Natural killer cell (primary cell): Measurements from ENCODE around the gene STOML2. TPM values are rescaled to one million over a fixed set of nuclear protein-coding genes. Genes with fewer than 3 reads are reported as not detected.

ENCODE experiments used
- ATAC-seq, 3 donors: fragments of 150-1000 bp in 2 of 3; fragments of 200-7000 bp in 1 of 3; cut with Tn5 transposase; 1 replicate in 1 of 3; 2 replicates in 2 of 3; pipeline ENCODE4 v1.10.0; 2021; ENCODE audit warnings: mild to moderate bottlenecking in 2 of 3, moderate library complexity in 2 of 3
- DNase-seq, 2 donors: peaks; one replicate each; pipeline versions ENCODE4 v3.0.0 to v3.0.0-alpha.2; 2013 to 2021; ENCODE audit warnings: mixed read lengths in 1 of 2
- H3K27ac ChIP-seq: one replicate; pipeline ENCODE4 v1.5.1; 2013; ENCODE audit warnings: mild to moderate bottlenecking, low read length
- H3K27me3 ChIP-seq: one replicate; pipeline ENCODE4 v1.6.1; 2013; ENCODE audit warnings: low read length; ENCODE audit not compliant: control insufficient read depth, insufficient read depth
- H3K36me3 ChIP-seq: one replicate; pipeline ENCODE4 v1.6.1; 2013; ENCODE audit warnings: low read length; ENCODE audit not compliant: control insufficient read depth, insufficient read depth
- H3K4me1 ChIP-seq: one replicate; pipeline ENCODE4 v1.6.1; 2013; ENCODE audit warnings: low read length; ENCODE audit not compliant: control insufficient read depth, insufficient read depth
- H3K4me3 ChIP-seq: one replicate; pipeline ENCODE4 v1.5.1; 2013; ENCODE audit warnings: low read length
- H3K9me3 ChIP-seq: one replicate; pipeline ENCODE4 v1.6.1; 2013; ENCODE audit warnings: low read length; ENCODE audit not compliant: control insufficient read depth, insufficient read depth
- H3K27ac Mint-ChIP-seq, 2 donors: one replicate each; pipeline ENCODE4 v1.8.0; 2022; ENCODE audit warnings: mild to moderate bottlenecking in 2 of 2, mixed read lengths in 2 of 2, moderate library complexity in 1 of 2
- H3K27me3 Mint-ChIP-seq, 2 donors: one replicate each; pipeline ENCODE4 v1.8.0; 2022; ENCODE audit warnings: low read depth in 2 of 2, mixed read lengths in 2 of 2
- H3K36me3 Mint-ChIP-seq: one replicate; pipeline ENCODE4 v1.8.0; 2022; ENCODE audit warnings: mixed read lengths
- H3K4me1 Mint-ChIP-seq, 2 donors: one replicate each; pipeline ENCODE4 v1.8.0; 2022; ENCODE audit warnings: mixed read lengths in 2 of 2
- H3K4me3 Mint-ChIP-seq: one replicate; pipeline ENCODE4 v1.8.0; 2022; ENCODE audit warnings: mild to moderate bottlenecking, moderate library complexity, mixed read lengths
- H3K9me3 Mint-ChIP-seq, 2 donors: one replicate each; pipeline ENCODE4 v1.8.0; 2022; ENCODE audit warnings: mixed read lengths in 2 of 2
- WGBS: methylation state at CpG from one replicate; pipeline ENCODE4 v1.1.7; 2013; ENCODE audit warnings: missing lambda C conversion rate; ENCODE audit not compliant: insufficient coverage; 5-methylcytosine and 5-hydroxymethylcytosine counted together
- intact Hi-C: fragments of 100-400 bp; cut with micrococcal nuclease; formaldehyde crosslinking; loops from one replicate; pipeline ENCODE4 v1.14.2; 2022
- total RNA-seq, 4 donors: library from RNA; stranded (reverse); fragments of 120-200 nt in 1 of 4; gene quantifications; one replicate each; pipeline versions ENCODE4 v1.2.3 to v1.2.4, GENCODE V29; 2013 to 2022
- TF ChIP-seq, protein P1 (sequence below): fragments of 200-600 bp; IDR thresholded peaks from one replicate; pipeline ENCODE4 v1.8.0; 2022; ENCODE audit warnings: antibody characterized with exemption

The STOML2 gene
- total RNA-seq, 3 donors from 2014 or later (not counting 1 experiment from before 2014, with no cell fraction given): 41.4 to 43.9 (median 41.6) TPM

DNA sequence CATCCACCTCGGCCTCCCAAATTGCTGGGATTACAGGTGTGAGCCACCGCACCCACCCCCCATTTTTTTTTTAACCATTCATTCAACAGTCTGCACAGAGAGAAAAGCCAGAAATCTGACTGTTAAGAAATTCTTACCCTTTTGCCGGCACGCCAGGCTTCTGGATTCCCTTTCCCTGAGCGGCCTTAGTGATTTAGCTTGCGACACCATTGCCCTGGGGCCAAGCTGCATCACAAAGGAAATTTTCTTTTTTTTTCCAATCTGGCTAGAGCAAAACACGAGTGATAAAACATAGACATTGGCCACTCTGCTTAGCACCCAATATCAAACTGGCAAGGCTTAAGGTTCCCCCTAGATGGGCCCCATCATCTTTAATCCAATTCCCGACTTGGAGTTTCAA lies 33.9 kb upstream of the STOML2 start:
- intact Hi-C loops: no loop called here
- DNase-seq (no peak), ATAC-seq (no peak)
- Histone ChIP-seq H3K27ac (no peak overlapping the region), H3K9me3 (peaks cover 5% of the 10 kb centered on the region), H3K4me3 (no peak overlapping the region), H3K27me3 (no peaks in the 10 kb centered on the region), H3K4me1 (no peaks in the 10 kb centered on the region), H3K36me3 (no peaks in the 10 kb centered on the region)
- no peaks in the 10 kb centered on the region for H3K36me3 Mint-ChIP-seq
- H3K27ac Mint-ChIP-seq: no peak overlapping the region
- peaks cover 9 to 14% of the 10 kb centered on the region in 2 donors for H3K27me3 Mint-ChIP-seq
- no peak overlapping the region for H3K4me3 Mint-ChIP-seq
- TF ChIP-seq, protein P1, sequence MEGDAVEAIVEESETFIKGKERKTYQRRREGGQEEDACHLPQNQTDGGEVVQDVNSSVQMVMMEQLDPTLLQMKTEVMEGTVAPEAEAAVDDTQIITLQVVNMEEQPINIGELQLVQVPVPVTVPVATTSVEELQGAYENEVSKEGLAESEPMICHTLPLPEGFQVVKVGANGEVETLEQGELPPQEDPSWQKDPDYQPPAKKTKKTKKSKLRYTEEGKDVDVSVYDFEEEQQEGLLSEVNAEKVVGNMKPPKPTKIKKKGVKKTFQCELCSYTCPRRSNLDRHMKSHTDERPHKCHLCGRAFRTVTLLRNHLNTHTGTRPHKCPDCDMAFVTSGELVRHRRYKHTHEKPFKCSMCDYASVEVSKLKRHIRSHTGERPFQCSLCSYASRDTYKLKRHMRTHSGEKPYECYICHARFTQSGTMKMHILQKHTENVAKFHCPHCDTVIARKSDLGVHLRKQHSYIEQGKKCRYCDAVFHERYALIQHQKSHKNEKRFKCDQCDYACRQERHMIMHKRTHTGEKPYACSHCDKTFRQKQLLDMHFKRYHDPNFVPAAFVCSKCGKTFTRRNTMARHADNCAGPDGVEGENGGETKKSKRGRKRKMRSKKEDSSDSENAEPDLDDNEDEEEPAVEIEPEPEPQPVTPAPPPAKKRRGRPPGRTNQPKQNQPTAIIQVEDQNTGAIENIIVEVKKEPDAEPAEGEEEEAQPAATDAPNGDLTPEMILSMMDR: no peak
- H3K9me3 Mint-ChIP-seq: no peaks in the 10 kb centered on the region
- WGBS: 91% methylated on average over 8 of the region's 8 CpGs
- no peaks in the 10 kb centered on the region for H3K4me1 Mint-ChIP-seq

DNA sequence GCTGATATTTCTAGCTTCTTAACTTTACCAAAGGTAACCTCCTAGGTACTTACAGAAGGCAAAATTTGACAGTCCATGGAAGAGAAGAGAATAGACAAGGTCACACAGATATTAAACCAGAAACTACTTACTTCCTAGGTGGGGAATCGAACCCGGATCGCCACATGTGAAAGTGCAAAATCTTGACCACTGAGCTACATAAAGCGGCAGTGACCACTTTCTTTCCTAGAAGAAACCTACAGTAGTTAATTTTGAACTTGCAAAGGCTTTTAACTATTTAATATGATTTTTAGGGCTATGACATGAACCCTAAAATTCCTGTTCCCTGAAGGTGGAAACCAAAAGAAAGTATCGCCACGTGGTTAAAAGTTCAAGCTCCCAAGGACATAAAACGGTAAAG lies 33.1 kb upstream of the STOML2 start:
- Mint-ChIP-seq H3K4me3 (no peak overlapping the region), H3K4me1 (no peaks in the 10 kb centered on the region), H3K36me3 (no peaks in the 10 kb centered on the region), H3K27me3 (peaks cover 11 to 14% of the 10 kb centered on the region in 2 donors), H3K9me3 (no peaks in the 10 kb centered on the region), H3K27ac (no peak overlapping the region)
- WGBS: 94% methylated on average over 7 of the region's 7 CpGs
- Histone ChIP-seq H3K4me1 (no peaks in the 10 kb centered on the region), H3K36me3 (no peaks in the 10 kb centered on the region), H3K9me3 (no peaks in the 10 kb centered on the region), H3K27ac (no peak overlapping the region), H3K4me3 (no peak overlapping the region), H3K27me3 (no peaks in the 10 kb centered on the region)
- DNase-seq (no peak), ATAC-seq (no peak)
- intact Hi-C loops: no loop called here
- TF ChIP-seq, protein P1: no peak

GRCh38 chr9:35134920-35135319 lies 32.0 kb upstream of the STOML2 start:
- H3K27ac Mint-ChIP-seq: no peak overlapping the region
- ATAC-seq: no peak
- no peak for DNase-seq
- H3K9me3 Mint-ChIP-seq: no peaks in the 10 kb centered on the region
- intact Hi-C loops: no loop called here
- no peaks in the 10 kb centered on the region for H3K36me3 ChIP-seq
- H3K27me3 Mint-ChIP-seq: peaks cover 11 to 14% of the 10 kb centered on the region in 2 donors
- H3K4me1 ChIP-seq: no peaks in the 10 kb centered on the region
- no peaks in the 10 kb centered on the region for H3K27me3 ChIP-seq
- H3K4me1 Mint-ChIP-seq: no peaks in the 10 kb centered on the region
- no peaks in the 10 kb centered on the region for H3K36me3 Mint-ChIP-seq
- no peak overlapping the region for H3K4me3 ChIP-seq
- no peak overlapping the region for H3K27ac ChIP-seq
- WGBS: 85% methylated on average over 6 of the region's 6 CpGs
- H3K9me3 ChIP-seq: no peaks in the 10 kb centered on the region
- no peak overlapping the region for H3K4me3 Mint-ChIP-seq
- TF ChIP-seq, protein P1: no peak

DNA sequence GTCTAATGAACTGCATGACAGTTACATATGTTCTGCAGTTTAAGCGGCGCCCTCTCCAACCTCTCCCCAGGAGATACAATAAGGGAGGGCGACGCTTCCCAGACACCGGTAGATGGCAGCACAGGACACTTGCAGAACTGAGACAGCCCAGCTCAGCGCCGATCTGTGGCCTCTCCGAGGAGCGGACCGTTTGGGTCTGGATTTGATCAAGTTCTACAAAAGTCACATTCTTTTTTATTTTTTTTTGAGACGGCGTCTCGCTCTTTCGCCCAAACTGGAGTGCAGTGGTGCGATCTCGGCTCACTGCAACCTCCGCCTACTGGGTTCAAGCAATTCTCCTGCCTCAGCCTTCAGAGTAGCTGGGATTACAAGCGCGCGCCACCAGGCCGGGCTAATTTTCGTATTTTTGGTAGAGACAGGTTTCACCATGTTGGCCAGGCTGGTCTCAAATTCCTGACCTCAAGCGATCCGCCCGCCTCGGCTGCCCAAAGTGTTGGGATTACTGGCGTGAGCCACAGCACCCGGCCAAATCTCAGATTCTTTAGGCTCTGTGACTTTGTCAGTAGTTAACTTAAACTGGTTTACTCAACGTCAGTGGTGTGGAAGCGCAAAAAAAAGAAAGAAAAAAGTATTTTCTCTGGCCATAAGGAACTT lies 14.1 kb upstream of the STOML2 start:
- H3K27me3 ChIP-seq: no peaks in the 10 kb centered on the region
- DNase-seq (peak; percentile 73 to 97), ATAC-seq (peak; percentile 51 to 84 (median 66))
- Mint-ChIP-seq H3K27me3 (peaks cover 0 to 9% of the 10 kb centered on the region in 2 donors), H3K9me3 (no peaks in the 10 kb centered on the region), H3K4me3 (peak overlapping the region; percentile 97), H3K36me3 (no peaks in the 10 kb centered on the region), H3K4me1 (peaks cover 38 to 45% of the 10 kb centered on the region in 2 donors), H3K27ac (peak overlapping the region; percentile 92 to 95)
- H3K4me1 ChIP-seq: peaks cover 41% of the 10 kb centered on the region
- peak overlapping the region; percentile 79 for H3K27ac ChIP-seq
- WGBS: 33% methylated on average over 29 of the region's 30 CpGs
- no peaks in the 10 kb centered on the region for H3K36me3 ChIP-seq
- intact Hi-C loops: loop anchor here (1.0 to 10.0 kb wide), 7 partner anchors 14 to 698 kb away; partner anchors contain the start of genes HINT2, SPAG8, STOML2 and UNC13B
- no peaks in the 10 kb centered on the region for H3K9me3 ChIP-seq
- TF ChIP-seq, protein P1: peak; percentile 96
- peak overlapping the region; percentile 67 for H3K4me3 ChIP-seq
